SK-N-SH (cell line): ENCODE measurements around the gene ADD1. TPM values are rescaled to one million over a fixed set of nuclear protein-coding genes. Genes with fewer than 3 reads are reported as not detected.

ENCODE experiments used
- CTCF ChIA-PET: fragments of 300-600, 350-600 bp; formaldehyde crosslinking; extraction: SDS; loops from one replicate; lab custom pipeline; 2021; lab: Yijun Ruan, JAX
- POLR2A ChIA-PET: fragments of 350-600 bp; sonication (Branson Sonifier 250); formaldehyde crosslinking; extraction: SDS; loops from one replicate; lab custom pipeline; 2020; ENCODE audit warnings: antibody characterized with exemption, inconsistent platforms; lab: Yijun Ruan, JAX
- DNase-seq: peaks from one replicate; pipeline ENCODE4 v3.0.0; 2012
- H2AFZ ChIP-seq: fragments of 200-600 bp; sonication (generic); 2 replicates; pipeline ENCODE4 v1.8.1; 2016; ENCODE audit warnings: antibody characterized with exemption, mild to moderate bottlenecking, low read depth
- H3F3A ChIP-seq: fragments of 200-600 bp; sonication (generic); replicated peaks from 2 replicates; pipeline ENCODE3; 2016; ENCODE audit warnings: antibody characterized with exemption, mild to moderate bottlenecking; ENCODE audit not compliant: insufficient read depth
- H3K27ac ChIP-seq, 2 experiments: fragments of 200-500 bp in 1 of 2; fragments of 200-600 bp in 1 of 2; sonication (Bioruptor generic) in 1 of 2; sonication (generic), shearing (Covaris generic) in 1 of 2; 2 replicates each; pipeline versions ENCODE4 v1.5.1 to v1.6.1; 2014 to 2016; ENCODE audit warnings: low read depth in 2 of 2, inconsistent platforms in 1 of 2, low read length in 1 of 2, mild to moderate bottlenecking in 1 of 2, mixed read lengths in 1 of 2
- H3K27me3 ChIP-seq: fragments of 200-600 bp; sonication (generic), shearing (Covaris generic); 2 replicates; pipeline ENCODE4 v1.6.1; 2016; ENCODE audit warnings: mixed run types; ENCODE audit not compliant: insufficient read depth
- H3K36me3 ChIP-seq, 2 experiments: fragments of 200-500 bp in 1 of 2; fragments of 200-600 bp in 1 of 2; sonication (Bioruptor generic) in 1 of 2; sonication (generic) in 1 of 2; replicated peaks in 1 of 2; 2 replicates each; pipeline versions ENCODE3 to v1.5.1; 2014 to 2016; ENCODE audit warnings: low read length in 1 of 2, mild to moderate bottlenecking in 1 of 2; ENCODE audit not compliant: insufficient read depth in 2 of 2, control insufficient read depth in 1 of 2
- H3K4me1 ChIP-seq, 2 experiments: fragments of 200-500 bp in 1 of 2; fragments of 200-600 bp in 1 of 2; sonication (Bioruptor generic) in 1 of 2; sonication (generic), shearing (Covaris generic) in 1 of 2; 2 replicates each; pipeline versions ENCODE4 v1.5.1 to v1.6.1; 2014 to 2016; ENCODE audit warnings: low read depth in 1 of 2, low read length in 1 of 2, mixed run types in 1 of 2; ENCODE audit not compliant: insufficient read depth in 2 of 2, control insufficient read depth in 1 of 2
- H3K4me2 ChIP-seq: fragments of 200-600 bp; sonication (generic), shearing (Covaris generic); 2 replicates; pipeline ENCODE4 v1.6.1; 2017; ENCODE audit warnings: mixed run types
- H3K4me3 ChIP-seq, 2 experiments: fragments of 200-500 bp in 1 of 2; fragments of 200-600 bp in 1 of 2; sonication (Bioruptor generic) in 1 of 2; sonication (generic), shearing (Covaris generic) in 1 of 2; 2 replicates each; pipeline versions ENCODE4 v1.5.1 to v1.8.1; 2014 to 2016; ENCODE audit warnings: low read depth in 2 of 2, inconsistent platforms in 1 of 2, low read length in 1 of 2, mild to moderate bottlenecking in 1 of 2, mixed read lengths in 1 of 2, moderate library complexity in 1 of 2
- H3K79me2 ChIP-seq: fragments of 200-600 bp; sonication (generic); 2 replicates; pipeline ENCODE4 v1.8.1; 2017; ENCODE audit warnings: mild to moderate bottlenecking; ENCODE audit not compliant: insufficient read depth
- H3K9ac ChIP-seq: fragments of 200-600 bp; sonication (generic); 2 replicates; pipeline ENCODE4 v1.6.1; 2017; ENCODE audit warnings: mixed run types
- H3K9me2 ChIP-seq: fragments of 200-600 bp; sonication (generic); 2 replicates; pipeline ENCODE4 v1.6.1; 2017; ENCODE audit warnings: mixed run types
- H3K9me3 ChIP-seq: fragments of 200-600 bp; sonication (generic); 2 replicates; pipeline ENCODE4 v1.6.1; 2017; ENCODE audit warnings: mixed run types, mild to moderate bottlenecking, moderate library complexity
- H4K20me1 ChIP-seq: fragments of 200-600 bp; sonication (generic); 2 replicates; pipeline ENCODE4 v1.6.1; 2017; ENCODE audit warnings: mild to moderate bottlenecking, mixed run types; ENCODE audit not compliant: insufficient read depth
- EP300 ChIP-seq, 2 experiments: IDR thresholded peaks; 2 replicates each; pipeline versions ENCODE4 v1.4.0 to v1.6.1; 2012; ENCODE audit warnings: borderline replicate concordance in 1 of 2, low read depth in 1 of 2, low read length in 1 of 2
- EZH2phosphoT487 ChIP-seq: fragments of 200-600 bp; sonication (generic); IDR thresholded peaks from 2 replicates; pipeline ENCODE4 v1.6.1; 2017; ENCODE audit warnings: low read depth, mixed run types, mild to moderate bottlenecking, antibody characterized with exemption, moderate library complexity, borderline replicate concordance
- FOSL2 ChIP-seq: IDR thresholded peaks from 2 replicates; pipeline ENCODE4 v1.4.0; 2012; ENCODE audit warnings: low read depth, mild to moderate bottlenecking, moderate library complexity, borderline replicate concordance
- FOXJ3 ChIP-seq: sonication (generic); formaldehyde crosslinking; IDR thresholded peaks from 2 replicates; pipeline ENCODE4 v1.5.1; 2020; ENCODE audit warnings: mild to moderate bottlenecking, missing genetic modification reagents
- FOXM1 ChIP-seq: IDR thresholded peaks from 2 replicates; pipeline ENCODE4 v1.4.0; 2012; ENCODE audit warnings: low read depth, mild to moderate bottlenecking
- GABPA ChIP-seq: IDR thresholded peaks from 2 replicates; pipeline ENCODE4 v1.4.0; 2012; ENCODE audit warnings: low read depth, mild to moderate bottlenecking
- IRF3 ChIP-seq: fragments of 150-350 bp; IDR thresholded peaks from 2 replicates; pipeline ENCODE4 v1.6.1; 2016; ENCODE audit warnings: mild to moderate bottlenecking, low read depth, low read length
- JUND ChIP-seq: IDR thresholded peaks from 2 replicates; pipeline ENCODE4 v1.4.0; 2012
- MXI1 ChIP-seq: IDR thresholded peaks from 2 replicates; pipeline ENCODE4 v1.6.1; 2012; ENCODE audit warnings: mild to moderate bottlenecking, low read depth, low read length, improper control_type of control experiment
- NRF1 ChIP-seq: IDR thresholded peaks from 2 replicates; pipeline ENCODE4 v1.6.1; 2012; ENCODE audit warnings: low read depth, mild to moderate bottlenecking, low read length
- PBX3 ChIP-seq: IDR thresholded peaks from 2 replicates; pipeline ENCODE4; 2012
- RCOR1 ChIP-seq: fragments of 150-350 bp; IDR thresholded peaks from 2 replicates; pipeline ENCODE4 v1.6.1; 2017; ENCODE audit warnings: antibody characterized with exemption, low read length
- RFX5 ChIP-seq: IDR thresholded peaks from 2 replicates; pipeline ENCODE4 v1.6.1; 2012; ENCODE audit warnings: mild to moderate bottlenecking, improper control_type of control experiment, low read length
- RXRA ChIP-seq: IDR thresholded peaks from 2 replicates; pipeline ENCODE4 v1.4.0; 2012; ENCODE audit warnings: low read depth, mild to moderate bottlenecking, borderline replicate concordance
- SIN3A ChIP-seq: IDR thresholded peaks from 2 replicates; pipeline ENCODE4 v1.6.1; 2012; ENCODE audit warnings: low read depth, mild to moderate bottlenecking, low read length, moderate library complexity, borderline replicate concordance
- TCF12 ChIP-seq: IDR thresholded peaks from 2 replicates; pipeline ENCODE4 v1.4.0; 2012
- TEAD4 ChIP-seq: IDR thresholded peaks from 2 replicates; pipeline ENCODE4 v1.4.0; 2012; ENCODE audit warnings: mild to moderate bottlenecking, borderline replicate concordance; ENCODE audit not compliant: insufficient read depth
- USF1 ChIP-seq: IDR thresholded peaks from 2 replicates; pipeline ENCODE4 v1.4.0; 2012; ENCODE audit warnings: low read depth, borderline replicate concordance
- YY1 ChIP-seq: IDR thresholded peaks from 2 replicates; pipeline ENCODE4 v1.4.0; 2012; ENCODE audit warnings: low read depth, mild to moderate bottlenecking
- WGBS: methylation state at CpG from one replicate; pipeline ENCODE4 v1.1.6; 2017; ENCODE audit warnings: low lambda C conversion rate; 5-methylcytosine and 5-hydroxymethylcytosine counted together
- polyA plus RNA-seq, 3 experiments: library from polyadenylated mRNA; depleted of rRNA; stranded (reverse); fragments of >200 nt; gene quantifications; 2 replicates each; pipeline ENCODE4 v1.2.3, GENCODE V29; 2012
- TF ChIP-seq, protein P1 (sequence below): fragments of 200-600 bp; sonication (generic); IDR thresholded peaks from 2 replicates; pipeline ENCODE4 v1.6.1; 2017; ENCODE audit warnings: antibody characterized with exemption, mild to moderate bottlenecking, moderate library complexity
- TF ChIP-seq, protein P2 (sequence below): IDR thresholded peaks from 2 replicates; pipeline ENCODE4 v1.4.0; 2012; ENCODE audit warnings: low read depth

The ADD1 gene
- polyA plus RNA-seq, 1 of the 3 experiments (the other 2 are of a cell fraction) = 155 TPM

DNA sequence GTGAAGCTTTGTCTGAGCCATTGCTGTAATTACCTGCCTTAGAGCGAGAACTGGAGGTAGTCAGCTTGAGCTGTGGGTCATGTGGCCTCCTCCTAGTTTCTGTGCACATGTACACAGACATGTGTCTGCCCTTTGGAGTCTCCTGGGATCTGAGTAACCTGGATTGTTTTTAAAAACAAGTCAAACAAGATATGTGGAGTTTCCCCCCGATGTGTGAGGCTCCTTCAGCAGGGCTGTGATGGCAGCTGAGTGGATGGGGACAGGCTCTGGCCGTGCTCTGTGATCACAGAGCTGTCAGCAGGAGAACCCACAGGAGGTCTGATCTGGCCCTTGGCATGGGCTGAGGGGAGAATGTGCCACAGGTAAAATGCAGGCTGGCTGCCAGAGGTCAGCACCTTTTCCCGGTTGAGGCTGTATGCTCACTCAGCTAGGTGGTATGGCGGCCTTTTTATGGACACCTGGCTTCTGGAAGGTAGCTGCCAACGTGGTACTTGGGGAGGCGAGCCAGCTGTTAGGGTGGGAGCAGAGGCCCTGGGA lies 81.2 kb downstream of the ADD1 start:
- TF ChIP-seq FOXM1 (no peak), NRF1 (no peak), FOSL2 (no peak), RCOR1 (no peak), YY1 (no peak), PBX3 (no peak), JUND (no peak), FOXJ3 (CRISPR knock-in tag) (no peak), RFX5 (no peak), SIN3A (no peak), TCF12 (no peak), EP300 (IDR thresholded peaks at IDR 0.05; ENCODE audit: borderline replicate concordance in 1 of 2, low read depth in 1 of 2, low read length in 1 of 2) (no peak)

GRCh38 chr4:2925496-2925895 lies 81.9 kb downstream of the ADD1 start:
- CTCF ChIA-PET = no interaction called here
- peaks cover 29 to 68% of the 10 kb centered on the region in 2 experiments for H3K36me3 ChIP-seq
- no peak overlapping the region for H3K4me2 ChIP-seq

More for the DNA sequence above, 81.2 kb downstream of the ADD1 start:
- peaks cover 36 to 61% of the 10 kb centered on the region in 2 experiments for H3K36me3 ChIP-seq
- peaks cover 33% of the 10 kb centered on the region for H3K79me2 ChIP-seq
- H3K4me2 ChIP-seq = no peak overlapping the region
- peaks cover 27% of the 10 kb centered on the region for H4K20me1 ChIP-seq
- H3K27me3 ChIP-seq = no peaks in the 10 kb centered on the region
- ChIA-PET POLR2A (no interaction called here), CTCF (interaction anchor here (0.6 kb wide), 1 partner anchor 22 kb away, joined by 3 read pairs; no protein-coding TSS in a partner anchor)
- no peaks in the 10 kb centered on the region for H3K9me3 ChIP-seq
- no peak overlapping the region; a peak in 1 of 4 replicates for H3K27ac ChIP-seq
- H2AFZ ChIP-seq = no peak overlapping the region
- H3K4me3 ChIP-seq = no peak overlapping the region
- H3K9me2 ChIP-seq = no peaks in the 10 kb centered on the region
- H3K4me1 ChIP-seq = no peaks in the 10 kb centered on the region; a peak in 1 of 4 replicates
- WGBS = 56% methylated on average over 2 of the region's 7 CpGs
- peaks cover 3% of the 10 kb centered on the region for H3F3A ChIP-seq
- no peak for DNase-seq
- no peak overlapping the region for H3K9ac ChIP-seq

More at GRCh38 chr4:2925496-2925895, 81.9 kb downstream of the ADD1 start:
- Histone ChIP-seq H3K9me3 (no peaks in the 10 kb centered on the region), H3K27ac (no peak overlapping the region), H3K79me2 (peaks cover 26% of the 10 kb centered on the region), H3K4me1 (no peaks in the 10 kb centered on the region; a peak in 1 of 4 replicates), H3K9ac (no peak overlapping the region), H3K9me2 (no peaks in the 10 kb centered on the region), H3K27me3 (no peaks in the 10 kb centered on the region), H3K4me3 (no peak overlapping the region), H2AFZ (no peak overlapping the region), H3F3A (peaks cover 5% of the 10 kb centered on the region), H4K20me1 (peaks cover 22% of the 10 kb centered on the region; the same call in 1 of the 2 replicates)
- POLR2A ChIA-PET = no interaction called here
- TF ChIP-seq MXI1 = no peak
- no peak for TF ChIP-seq RCOR1
- TF ChIP-seq, protein P1, sequence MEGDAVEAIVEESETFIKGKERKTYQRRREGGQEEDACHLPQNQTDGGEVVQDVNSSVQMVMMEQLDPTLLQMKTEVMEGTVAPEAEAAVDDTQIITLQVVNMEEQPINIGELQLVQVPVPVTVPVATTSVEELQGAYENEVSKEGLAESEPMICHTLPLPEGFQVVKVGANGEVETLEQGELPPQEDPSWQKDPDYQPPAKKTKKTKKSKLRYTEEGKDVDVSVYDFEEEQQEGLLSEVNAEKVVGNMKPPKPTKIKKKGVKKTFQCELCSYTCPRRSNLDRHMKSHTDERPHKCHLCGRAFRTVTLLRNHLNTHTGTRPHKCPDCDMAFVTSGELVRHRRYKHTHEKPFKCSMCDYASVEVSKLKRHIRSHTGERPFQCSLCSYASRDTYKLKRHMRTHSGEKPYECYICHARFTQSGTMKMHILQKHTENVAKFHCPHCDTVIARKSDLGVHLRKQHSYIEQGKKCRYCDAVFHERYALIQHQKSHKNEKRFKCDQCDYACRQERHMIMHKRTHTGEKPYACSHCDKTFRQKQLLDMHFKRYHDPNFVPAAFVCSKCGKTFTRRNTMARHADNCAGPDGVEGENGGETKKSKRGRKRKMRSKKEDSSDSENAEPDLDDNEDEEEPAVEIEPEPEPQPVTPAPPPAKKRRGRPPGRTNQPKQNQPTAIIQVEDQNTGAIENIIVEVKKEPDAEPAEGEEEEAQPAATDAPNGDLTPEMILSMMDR = no peak
- TF ChIP-seq USF1 = no peak
- no peak for TF ChIP-seq RFX5
- no peak for TF ChIP-seq GABPA
- TF ChIP-seq, protein P2, sequence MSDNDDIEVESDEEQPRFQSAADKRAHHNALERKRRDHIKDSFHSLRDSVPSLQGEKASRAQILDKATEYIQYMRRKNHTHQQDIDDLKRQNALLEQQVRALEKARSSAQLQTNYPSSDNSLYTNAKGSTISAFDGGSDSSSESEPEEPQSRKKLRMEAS = no peak
- TF ChIP-seq EZH2phosphoT487 = no peak
- no peak for TF ChIP-seq IRF3
- no peak for TF ChIP-seq RXRA
- TF ChIP-seq TEAD4 = no peak
- 84% methylated on average over 5 of the region's 5 CpGs for WGBS
- DNase-seq = no peak
